ENCODE data around the gene CARD10. TPM values are rescaled to one million over a fixed set of nuclear protein-coding genes. Genes with fewer than 3 reads are reported as not detected.
A peak's percentile ranks its signal among the peaks of the same experiment; 100 is the strongest.
"Not testable (repeated sequence)": the region's sequence is repeated elsewhere in the genome, so short reads cannot be mapped to it uniquely, and the experiment has no call there.

Gene CARD10
- total RNA-seq, 2 donors from 2014 or later: 7.7 to 9.2 TPM

DNA sequence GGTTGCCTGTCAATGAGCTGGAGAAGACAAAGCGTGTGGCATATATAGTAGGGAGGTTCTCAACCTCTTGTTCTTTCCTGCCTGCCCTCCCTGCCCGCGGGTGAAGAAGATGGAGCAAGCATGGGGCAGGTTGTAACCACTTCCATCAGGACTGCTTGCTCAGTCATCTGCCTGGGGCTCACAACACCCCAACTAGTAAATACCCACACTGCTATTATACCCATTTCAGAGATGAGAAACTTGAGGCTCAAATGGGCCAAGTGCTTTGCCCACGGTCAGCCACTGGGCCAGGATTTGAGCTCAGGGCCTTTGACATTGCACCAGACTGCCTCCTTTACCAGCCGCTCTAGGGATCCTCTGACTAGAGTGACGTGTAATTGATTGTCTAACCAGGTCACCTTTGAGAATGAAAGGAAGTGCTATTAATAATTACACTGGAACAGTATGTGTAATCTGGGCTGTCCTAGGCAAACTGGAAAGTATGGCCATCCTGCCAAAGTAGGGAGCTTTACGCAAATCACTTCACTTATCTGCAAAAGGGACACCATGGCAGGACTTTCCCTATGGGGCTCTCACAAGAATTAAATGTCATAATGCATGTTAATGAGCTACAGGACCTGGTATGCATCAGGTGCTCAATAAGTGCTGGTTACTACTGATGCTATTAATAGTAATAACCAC lies 38.2 kb upstream of the CARD10 start:
- DNase-seq (no peak), ATAC-seq (no peak)
- intact Hi-C loops (cut with DNase I): no loop called here

DNA sequence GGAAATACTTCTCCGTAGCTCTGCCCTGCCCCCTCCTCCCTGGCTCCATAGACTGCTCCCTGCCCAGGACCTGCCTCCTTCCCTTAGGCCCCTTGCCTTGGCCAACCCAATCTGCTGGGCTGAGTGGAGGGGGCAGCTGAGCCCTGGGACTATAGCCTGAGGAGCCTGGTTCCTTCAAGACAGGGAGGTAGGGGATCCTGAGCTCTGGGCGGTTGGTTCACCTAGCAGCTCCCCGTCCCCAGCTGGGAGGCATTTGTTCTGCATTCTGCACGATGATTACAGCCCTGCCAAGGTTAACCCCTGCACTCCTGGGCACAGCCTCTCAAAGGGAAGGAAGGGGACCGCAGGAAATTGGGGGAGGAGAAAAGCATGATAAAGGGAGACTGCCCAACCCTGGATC lies 37.5 kb upstream of the CARD10 start:
- intact Hi-C loops (cut with DNase I): no loop called here
- ATAC-seq (no peak), DNase-seq (no peak)

DNA sequence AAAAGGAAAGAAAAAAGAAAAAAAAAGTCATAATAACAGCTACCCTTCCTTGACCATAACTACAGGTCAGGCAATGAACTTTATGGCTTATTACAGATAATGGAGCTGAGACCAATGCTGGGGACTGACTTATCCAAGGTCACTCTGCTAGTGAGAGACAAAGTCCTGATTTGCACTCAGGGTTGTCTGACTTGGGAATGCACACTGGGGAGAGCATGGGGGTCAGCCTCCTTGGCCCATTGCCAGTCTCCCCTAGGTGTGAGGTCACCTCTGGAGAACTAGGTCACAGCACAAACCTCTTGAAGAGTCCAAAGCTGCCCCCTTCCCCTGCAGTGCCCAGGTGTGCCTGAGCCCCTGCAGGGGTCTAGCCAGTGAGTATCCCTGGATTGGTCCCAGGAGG lies 35.8 kb upstream of the CARD10 start:
- no peak for DNase-seq
- intact Hi-C loops (cut with DNase I): no loop called here
- no peak for ATAC-seq

DNA sequence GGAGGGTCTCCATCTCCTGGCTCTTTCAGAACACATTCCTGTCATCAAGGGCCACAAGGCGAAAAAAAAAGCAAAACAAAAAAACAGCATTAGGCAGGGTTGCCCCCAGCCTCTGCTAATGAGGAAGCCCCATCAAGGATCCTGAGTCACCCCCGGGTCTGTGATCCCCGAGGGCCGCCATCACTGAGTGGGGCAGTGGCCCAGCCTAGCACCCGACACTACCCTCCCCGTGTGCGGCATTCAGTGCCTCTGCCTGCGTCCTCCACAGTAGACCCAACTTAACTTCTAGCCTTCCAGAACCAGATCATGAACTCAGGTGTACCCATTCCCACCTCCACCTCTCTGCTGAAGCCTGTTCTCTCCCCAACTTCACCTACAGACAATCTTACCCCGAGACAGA lies 34.5 kb upstream of the CARD10 start:
- ATAC-seq: no peak
- no peak for DNase-seq
- intact Hi-C loops (cut with DNase I): no loop called here

DNA sequence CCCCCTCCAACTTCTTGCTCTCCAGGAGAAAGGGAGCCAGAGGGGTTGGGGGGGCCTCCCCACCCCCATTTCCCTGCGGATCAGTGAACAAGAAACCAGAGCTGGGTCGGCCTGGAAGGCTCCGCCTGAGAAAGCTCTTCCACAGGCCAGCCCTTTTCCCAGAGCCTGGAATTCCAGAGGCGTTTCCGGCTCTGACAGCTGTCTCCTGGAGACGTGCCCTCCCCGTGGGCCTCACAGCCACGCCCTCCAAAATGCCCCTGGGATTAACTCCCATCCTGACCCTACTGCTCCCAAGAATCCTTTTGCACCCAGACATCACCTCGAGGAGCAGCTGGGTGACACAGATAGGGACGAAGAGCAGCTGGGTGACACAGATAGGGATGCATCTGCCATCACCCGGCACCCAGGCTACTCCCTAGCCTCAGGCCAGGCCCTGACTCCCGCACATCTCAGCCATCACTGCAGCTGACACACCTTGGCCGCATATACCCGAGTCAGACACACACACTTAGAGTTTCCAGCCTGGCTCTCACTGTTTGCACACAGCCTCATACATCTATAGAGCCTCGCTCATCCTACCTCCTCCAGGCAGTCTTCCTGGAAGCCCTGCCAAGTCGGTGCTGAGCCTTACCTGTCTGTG lies 33.4 kb upstream of the CARD10 start:
- peak; percentile 66 to 75 for ATAC-seq
- peak; percentile 73 for DNase-seq
- intact Hi-C loops (cut with DNase I): no loop called here

DNA sequence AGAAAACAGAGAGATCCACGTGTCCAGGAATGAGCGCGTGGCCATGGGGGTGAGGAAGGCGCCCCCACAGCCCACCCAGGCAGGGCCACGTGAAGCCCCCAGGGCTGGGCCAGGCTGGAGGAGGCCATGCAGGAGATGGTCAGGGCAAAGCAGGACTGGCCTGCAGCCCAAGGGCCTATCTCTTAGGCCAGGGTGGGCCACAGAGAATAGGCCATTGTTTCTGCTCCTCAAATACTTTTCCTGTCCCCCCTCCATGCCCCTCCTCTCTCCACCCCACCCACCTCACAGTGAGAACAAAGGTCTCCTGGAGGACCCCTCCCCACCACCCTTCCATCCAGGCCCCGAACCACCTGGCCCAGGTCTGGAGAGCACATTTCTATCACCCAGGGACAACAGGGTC lies 32.8 kb upstream of the CARD10 start:
- DNase-seq: no peak
- intact Hi-C loops (cut with DNase I): no loop called here
- ATAC-seq: peak in 1 of 2 donors; percentile 7

DNA sequence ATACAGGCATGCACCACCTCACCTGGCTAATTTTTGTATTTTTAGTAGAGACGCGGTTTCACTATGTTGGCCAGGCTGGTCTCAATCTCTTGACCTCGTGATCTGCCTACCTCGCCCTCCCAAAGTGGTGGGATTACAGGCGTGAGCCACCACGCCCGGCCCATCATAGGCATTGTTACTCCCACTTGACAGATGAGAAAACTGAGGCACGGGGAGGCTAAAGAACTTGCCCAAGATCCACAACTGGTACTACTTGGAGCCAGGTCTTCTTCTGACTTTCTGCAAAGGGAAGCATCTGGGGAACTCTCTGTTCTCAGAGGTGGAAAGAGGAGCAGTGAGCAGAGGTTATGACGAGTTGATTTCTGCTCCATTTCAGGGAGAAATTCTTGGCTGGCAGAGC lies 31.7 kb upstream of the CARD10 start:
- DNase-seq; intact Hi-C loops (cut with DNase I); ATAC-seq: not testable (repeated sequence)

DNA sequence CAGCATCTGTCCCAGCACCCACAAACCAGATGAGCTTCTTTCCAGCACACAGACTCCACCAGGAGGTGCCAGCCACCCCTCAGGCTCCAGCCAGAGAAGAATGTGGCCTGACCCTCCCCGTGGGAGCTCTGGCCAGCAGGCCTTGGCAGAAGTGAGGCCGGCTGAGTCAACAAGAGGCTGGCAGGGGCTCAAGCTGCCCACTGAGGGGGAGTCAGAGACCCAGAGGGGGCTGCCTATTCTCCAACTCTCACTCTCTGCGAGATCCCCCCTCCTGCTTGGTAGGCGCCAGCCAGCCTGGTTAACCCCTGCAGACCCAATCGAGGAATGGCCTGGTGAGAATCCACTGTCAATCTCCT lies 30.5 kb upstream of the CARD10 start:
- intact Hi-C loops (cut with DNase I): no loop called here
- ATAC-seq (peak; percentile 5 to 10), DNase-seq (peak; percentile 65)

DNA sequence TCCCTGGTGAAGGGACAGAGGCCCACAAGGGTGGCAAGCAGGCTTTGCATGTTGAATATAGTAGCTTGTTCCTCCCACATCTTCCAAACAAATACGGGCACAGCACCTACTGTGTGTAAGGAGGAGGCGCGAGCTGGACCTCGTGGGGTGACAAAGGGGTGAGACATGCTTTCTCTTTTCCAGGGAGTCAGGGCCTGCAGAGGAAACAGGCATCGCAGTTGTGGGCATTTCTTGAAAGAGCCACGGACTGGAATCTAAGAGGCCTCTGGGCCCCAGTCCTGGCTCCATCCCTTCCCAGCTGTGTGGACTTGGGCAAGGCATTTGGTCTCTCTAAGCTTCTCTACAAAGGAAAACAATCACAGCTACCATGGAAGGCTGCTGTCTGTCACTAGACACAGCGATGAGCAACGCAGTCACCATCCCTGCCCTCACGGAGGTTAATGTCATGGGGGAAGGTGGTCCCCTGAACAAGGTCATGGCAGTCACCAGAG lies 28.1 kb upstream of the CARD10 start:
- intact Hi-C loops (cut with DNase I): no loop called here
- no peak for DNase-seq
- ATAC-seq: no peak

DNA sequence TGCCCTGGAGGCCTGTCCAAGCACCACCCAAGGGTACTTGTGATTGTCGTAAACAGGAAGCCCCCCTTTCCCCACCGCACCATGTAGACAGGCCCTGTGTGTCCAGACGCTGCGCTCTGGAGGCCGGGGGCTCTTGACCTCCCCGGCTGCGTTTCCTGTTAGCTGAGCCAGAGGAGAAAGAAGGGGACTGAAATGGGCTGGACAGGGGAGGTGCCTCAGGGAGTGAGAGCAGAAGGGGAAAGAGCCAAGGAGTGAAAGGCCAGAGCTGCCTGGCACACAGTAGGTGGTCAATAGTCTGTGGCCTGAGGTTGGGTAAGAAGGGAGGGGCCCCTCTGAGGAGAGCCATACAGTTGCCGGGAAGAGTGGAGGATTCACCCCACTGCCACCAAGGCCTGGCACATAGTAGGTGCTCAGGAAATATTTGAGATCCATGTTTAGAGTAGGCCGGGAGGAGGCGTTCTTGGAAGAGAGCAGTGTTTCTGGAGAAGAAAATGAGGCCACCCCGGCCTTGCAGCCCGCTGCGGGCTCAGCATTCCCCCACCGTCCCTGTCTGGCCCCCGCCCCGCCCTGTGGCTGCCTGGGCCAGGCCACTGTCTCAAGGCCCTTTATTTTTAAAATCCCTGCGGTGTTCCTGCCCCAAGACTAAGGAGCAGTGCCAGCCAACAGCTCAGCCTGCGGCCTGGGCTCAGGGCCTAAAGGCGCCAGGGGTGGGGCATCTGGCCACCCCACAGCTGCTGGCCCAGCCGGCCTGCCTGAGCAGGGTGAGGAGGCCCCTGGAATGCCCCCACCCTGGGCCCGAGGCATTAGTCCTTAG lies 27.4 kb upstream of the CARD10 start:
- intact Hi-C loops (cut with DNase I): no loop called here
- ATAC-seq: peak; percentile 60

DNA sequence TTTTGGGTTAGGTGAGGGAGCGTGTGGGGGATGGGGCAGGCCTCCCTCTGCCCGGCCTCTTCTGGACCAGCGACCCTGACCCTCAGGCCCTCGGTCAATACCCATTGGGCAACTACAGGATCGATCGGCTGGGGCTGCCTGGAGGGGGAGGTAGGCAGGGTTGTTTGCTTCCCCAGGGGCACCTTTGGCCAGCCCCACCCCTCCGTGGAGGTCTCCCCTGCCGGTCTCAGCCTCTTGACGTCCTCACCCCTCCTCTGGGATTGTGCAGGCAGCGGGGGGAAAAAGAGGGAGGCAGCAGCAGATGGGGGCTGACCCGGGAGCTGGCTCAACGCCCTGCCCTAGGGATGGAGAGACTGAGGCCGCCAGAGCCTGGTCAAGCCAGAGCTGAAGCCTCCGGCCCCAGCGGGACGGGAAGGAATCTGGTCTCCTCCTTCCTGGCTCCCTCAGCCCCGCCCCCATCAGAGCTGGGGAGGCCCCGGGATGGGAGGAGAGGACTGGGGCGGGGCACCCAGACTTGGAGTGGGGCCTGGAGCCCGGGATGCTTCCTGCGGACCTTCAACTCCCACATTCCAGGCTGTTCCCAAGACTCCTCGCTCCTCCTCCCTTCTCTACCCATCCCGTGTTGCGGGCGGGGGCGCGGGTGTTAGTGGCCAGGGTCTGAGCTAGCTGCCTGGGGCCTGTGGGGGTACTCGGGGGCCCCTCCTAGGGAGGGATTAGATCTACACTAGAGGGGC lies 26.7 kb upstream of the CARD10 start:
- intact Hi-C loops (cut with DNase I): loop anchor here in 1 of 2 donors (2.0 kb wide), 2 partner anchors 21 to 49 kb away; no protein-coding TSS in a partner anchor
- peak; percentile 96 for DNase-seq
- peak; percentile 84 to 93 for ATAC-seq

More for the DNA sequence above, 27.4 kb upstream of the CARD10 start:
- peak; percentile 80 for DNase-seq

DNA sequence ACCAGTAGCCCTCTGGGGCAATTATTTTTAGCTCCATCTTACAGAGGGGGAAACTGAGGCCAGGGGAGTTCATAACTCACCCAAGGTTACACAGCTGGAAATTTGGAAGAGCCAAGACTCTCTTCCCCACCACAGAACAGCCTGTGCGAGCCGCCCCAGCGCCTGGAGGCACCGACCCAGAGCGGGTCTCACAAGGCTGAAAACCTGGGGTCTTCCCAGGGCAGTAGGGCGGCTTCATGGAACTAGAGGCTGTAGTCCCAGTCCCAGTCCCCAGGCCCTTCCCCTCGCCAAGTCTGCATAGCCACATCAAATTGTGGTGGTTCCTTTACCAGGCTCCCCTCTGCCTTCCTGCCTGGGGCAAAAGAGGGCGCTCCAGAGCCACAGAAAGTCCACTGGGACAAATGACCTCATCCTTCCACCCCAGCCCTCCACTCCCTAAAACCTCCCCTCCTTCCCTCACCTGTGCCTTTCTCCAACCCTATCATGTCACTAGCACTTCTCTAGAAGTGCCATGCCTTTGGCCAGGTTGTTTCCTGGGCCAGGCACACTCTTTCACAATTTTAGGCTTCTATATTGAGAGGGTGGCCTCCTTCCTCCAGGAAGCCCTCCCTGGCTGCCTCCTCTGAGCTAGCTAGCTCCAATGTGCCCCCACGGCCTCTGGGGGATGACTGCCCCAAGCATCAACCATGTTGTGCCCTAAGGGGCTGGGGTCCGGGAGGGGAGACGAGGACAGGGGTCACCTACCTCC lies 25.9 kb upstream of the CARD10 start:
- intact Hi-C loops (cut with DNase I): loop anchor here in 1 of 2 donors (2.0 kb wide), 2 partner anchors 22 to 50 kb away; no protein-coding TSS in a partner anchor
- DNase-seq (peak; percentile 78), ATAC-seq (peak; percentile 27 to 57)

DNA sequence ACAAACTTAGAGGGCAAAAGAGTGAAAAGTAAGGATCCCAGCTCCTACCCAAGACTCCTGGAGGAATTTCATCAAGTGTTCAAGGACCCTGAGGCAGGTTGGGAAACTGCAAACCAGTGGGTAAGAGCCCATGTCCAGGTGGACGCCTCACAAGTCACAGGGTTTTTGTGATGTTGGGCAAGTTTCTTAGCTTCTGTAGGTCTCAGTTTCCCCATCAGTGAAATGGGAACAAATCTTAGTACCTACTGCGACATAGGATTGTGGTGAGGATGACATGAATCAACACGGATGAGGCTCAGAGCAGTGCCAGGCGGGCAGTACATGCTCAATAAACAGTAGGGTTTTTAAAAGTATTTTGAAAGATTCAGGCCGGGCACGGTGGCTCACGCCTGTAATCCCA lies 23.7 kb upstream of the CARD10 start:
- intact Hi-C loops (cut with DNase I): no loop called here
- no peak for ATAC-seq
- no peak for DNase-seq

DNA sequence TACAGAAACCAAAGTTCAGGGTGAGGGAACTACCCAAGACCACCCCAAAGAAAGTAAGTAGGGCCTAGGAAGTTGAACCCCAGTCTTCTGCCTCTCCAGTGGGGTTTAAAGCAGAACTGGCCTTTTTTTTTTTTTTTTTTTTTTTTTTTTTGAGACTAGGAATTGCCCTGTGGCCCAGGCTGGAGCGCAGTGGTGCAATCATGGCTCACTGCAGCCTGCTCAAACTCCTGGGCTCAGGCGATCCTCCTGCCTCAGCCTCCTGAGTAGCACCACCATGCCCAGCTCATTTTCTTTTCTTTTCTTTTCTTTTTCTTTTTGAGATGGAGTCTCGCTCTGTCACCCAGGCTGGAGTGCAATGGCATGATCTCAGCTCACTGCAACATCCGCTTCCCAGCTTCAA lies 23.2 kb upstream of the CARD10 start:
- DNase-seq; ATAC-seq; intact Hi-C loops (cut with DNase I): not testable (repeated sequence)

DNA sequence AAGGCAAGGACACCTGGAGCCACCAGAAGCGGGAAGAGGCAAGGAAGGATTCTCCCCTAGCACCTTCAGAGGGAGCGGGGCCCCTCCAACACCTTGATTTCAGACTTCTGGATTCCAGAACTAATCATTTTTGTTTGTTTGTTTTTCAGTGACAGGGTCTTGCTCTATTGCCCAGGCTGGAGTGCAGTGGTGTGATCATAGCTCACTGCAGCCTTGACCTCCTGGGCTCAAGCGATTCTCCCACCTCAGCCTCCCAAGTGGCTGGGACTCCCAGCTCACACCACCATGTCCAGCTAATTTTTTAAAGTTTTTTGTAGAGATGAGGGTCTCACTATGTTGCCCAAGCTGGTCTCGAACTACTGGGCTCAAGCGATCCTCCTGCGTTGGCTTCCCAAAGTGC lies 20.6 kb upstream of the CARD10 start:
- ATAC-seq, DNase-seq: not testable (repeated sequence)
- intact Hi-C loops (cut with DNase I): loop anchor here (1.0 to 5.0 kb wide), 2 partner anchors 53 kb away; no protein-coding TSS in a partner anchor

DNA sequence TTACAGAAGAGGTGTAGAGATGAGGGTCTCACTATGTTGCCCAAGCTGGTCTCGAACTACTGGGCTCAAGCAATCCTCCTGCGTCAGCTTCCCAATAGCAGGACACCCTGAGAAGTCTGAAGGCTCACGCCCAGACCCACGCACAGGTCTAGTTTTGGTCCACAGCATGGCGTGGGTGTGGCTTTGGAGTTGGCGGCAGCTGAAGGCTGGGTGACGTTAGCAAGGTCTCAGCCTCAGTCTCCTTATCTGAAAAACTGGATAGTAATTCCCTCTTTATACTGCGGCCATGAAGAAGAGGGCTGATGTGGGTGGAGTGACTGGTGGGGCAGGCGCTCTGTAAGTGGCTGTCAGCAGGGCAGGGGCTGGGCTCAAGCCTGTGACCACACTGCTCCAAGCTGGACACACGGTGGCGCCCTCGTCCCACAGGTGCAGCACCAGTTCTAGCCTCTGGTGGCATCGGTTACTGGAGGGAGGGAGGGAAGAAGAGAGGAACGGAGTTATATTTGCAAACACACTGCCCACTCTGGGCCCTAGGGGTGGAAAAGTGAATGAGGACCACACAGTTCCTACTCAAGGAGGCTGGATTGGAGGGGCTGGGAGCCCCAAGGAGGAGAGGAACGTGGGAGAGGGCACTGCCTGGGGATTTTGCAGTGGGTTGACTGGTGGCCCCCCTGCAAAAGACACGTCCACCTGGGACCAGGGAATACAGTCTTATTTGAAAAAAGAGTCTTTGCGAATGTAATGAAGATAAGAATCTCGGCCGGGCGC lies 19.6 kb upstream of the CARD10 start:
- ATAC-seq: peak; percentile 98 to 99
- peak; percentile 95 for DNase-seq
- intact Hi-C loops (cut with DNase I): loop anchor here (1.0 to 5.0 kb wide), 2 partner anchors 54 kb away; no protein-coding TSS in a partner anchor

DNA sequence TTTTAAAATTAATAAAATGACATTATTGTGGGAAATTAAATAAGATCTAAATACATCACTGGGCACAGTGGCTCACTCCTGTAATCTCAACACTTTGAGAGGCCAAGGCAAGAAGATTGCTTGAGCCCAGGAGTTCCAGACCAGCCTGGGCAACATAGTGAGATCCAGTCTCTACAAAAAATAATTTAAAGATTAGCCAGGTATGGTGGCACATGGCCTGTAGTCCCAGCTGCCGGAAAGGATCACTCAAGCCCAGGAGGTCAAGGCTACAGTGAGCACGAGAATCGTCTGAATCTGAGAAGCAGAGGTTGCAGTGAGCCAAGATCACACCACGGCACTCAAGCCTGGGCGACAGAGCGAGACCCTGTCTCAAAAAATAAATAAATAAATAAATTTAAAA lies 15.9 kb upstream of the CARD10 start:
- intact Hi-C loops (cut with DNase I): loop anchor here in 1 of 2 donors (5.0 kb wide), 1 partner anchor 57 kb away; no protein-coding TSS in a partner anchor
- DNase-seq (no peak), ATAC-seq (no peak)

DNA sequence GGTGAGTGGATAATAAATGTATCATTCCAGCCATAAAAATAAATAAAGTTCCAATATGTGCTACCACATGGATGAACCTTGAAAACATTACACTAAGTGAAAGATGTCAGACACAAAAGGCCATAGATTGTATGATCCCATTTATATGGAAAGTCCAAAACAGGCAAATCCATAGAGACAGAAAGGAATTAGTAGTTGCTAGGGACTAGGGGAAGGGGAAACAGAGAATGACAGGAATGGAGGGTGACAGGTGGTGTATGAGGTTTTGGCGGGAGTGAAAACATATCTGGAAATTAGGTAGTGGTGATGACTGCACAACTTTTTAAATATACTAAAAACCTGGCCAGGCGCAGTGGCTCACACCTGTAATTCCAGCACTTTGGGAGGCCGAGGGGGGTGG lies 15.2 kb upstream of the CARD10 start:
- intact Hi-C loops (cut with DNase I): no loop called here

More for the DNA sequence above, 15.2 kb upstream of the CARD10 start:
- DNase-seq: no peak
- ATAC-seq: no peak
